ENCODE results near the gene NINJ2. TPM values are rescaled to one million over a fixed set of nuclear protein-coding genes. Genes with fewer than 3 reads are reported as not detected.

NINJ2 gene
- total and polyA plus RNA-seq, 10 of the 15 experiments (the other 5 are each of a cell fraction or from before 2014, with no cell fraction given), result 8.9 to 51.6 (median 21.3) TPM

DNA sequence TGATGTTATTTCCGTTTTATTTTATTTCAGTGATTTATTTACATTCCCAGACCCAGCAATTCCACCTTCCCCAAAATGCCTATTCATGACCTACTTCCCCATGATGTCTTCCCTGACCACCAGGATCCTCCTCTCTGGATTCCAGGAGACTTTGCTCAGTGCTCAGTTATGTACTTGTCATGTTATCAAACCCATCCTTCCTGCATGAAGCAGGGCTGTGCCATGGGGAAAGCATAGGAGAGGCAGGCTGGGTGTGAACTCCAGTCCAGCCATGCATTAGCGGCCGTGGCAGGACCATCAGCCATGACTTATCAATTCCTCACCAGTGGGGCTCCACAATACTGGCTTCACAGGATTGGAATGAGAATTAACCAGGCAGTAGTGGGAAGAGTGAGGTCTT lies 145.7 kb downstream of the NINJ2 start (continued):
- TF ChIP-seq RAD51 (IDR thresholded peaks at IDR 0.05) (no peak), ETV6 (conservative IDR thresholded peaks at IDR 0.05 in 1 of 2, IDR thresholded peaks at IDR 0.05 in 1 of 2; ENCODE audit: borderline replicate concordance in 1 of 2, low read depth in 1 of 2) (no peak)

Small RNA genes within 50 kb of the gene (small RNA-seq; reads per million reads assigned to genes)
- gene RNU7-103P, result not detected

Other genes with a start within 250 kb of the NINJ2 start
- 3.1 and 3.6 TPM in 2 replicates for gene B4GALNT3, start 203.5 kb downstream of the NINJ2 start, total RNA-seq (2014; rRNA removed)
- gene B4GALNT3, start 203.5 kb downstream of the NINJ2 start, total RNA-seq (2014; rRNA removed; fragmentation: Illumina TruSeq; extraction: Trizol), result 2.3 and 2.7 TPM in 2 replicates
- 3.1 and 3.8 TPM in 2 replicates for gene B4GALNT3, start 203.5 kb downstream of the NINJ2 start, total RNA-seq (2021)
- gene B4GALNT3, start 203.5 kb downstream of the NINJ2 start, polyA plus RNA-seq (2011; rRNA removed), result 0.01 TPM in 1 of 2 replicates, not detected in the other
- 0.57 and 1.8 TPM in 2 replicates for gene B4GALNT3, start 203.5 kb downstream of the NINJ2 start, polyA plus RNA-seq (2014; fragmentation: Illumina TruSeq; extraction: Trizol)
- gene B4GALNT3, start 203.5 kb downstream of the NINJ2 start, polyA plus RNA-seq (2014; fragmentation: Nextera tagmentation; extraction: Ambion mirVana), result under 1 TPM; 0.05 to 0.26 TPM
- gene B4GALNT3, start 203.5 kb downstream of the NINJ2 start, polyA plus RNA-seq (2014; rRNA removed), result 2.2 and 2.8 TPM in 2 replicates
- 1 to 10 TPM; 3.8 to 4.2 TPM for gene B4GALNT3, start 203.5 kb downstream of the NINJ2 start, polyA plus RNA-seq (2016; fragmentation: Nextera tagmentation; extraction: Ambion mirVana)
- gene WNK1, start 89.1 kb upstream of the NINJ2 start, total RNA-seq (2014; rRNA removed), result 62.5 and 68.7 TPM in 2 replicates
- 82.2 and 95.0 TPM in 2 replicates for gene WNK1, start 89.1 kb upstream of the NINJ2 start, total RNA-seq (2014; rRNA removed; fragmentation: Illumina TruSeq; extraction: Trizol)
- 151 and 162 TPM in 2 replicates for gene WNK1, start 89.1 kb upstream of the NINJ2 start, total RNA-seq (2021)
- gene WNK1, start 89.1 kb upstream of the NINJ2 start, polyA plus RNA-seq (2011; rRNA removed), result 69.4 and 112 TPM in 2 replicates
- gene WNK1, start 89.1 kb upstream of the NINJ2 start, polyA plus RNA-seq (2014; fragmentation: Illumina TruSeq; extraction: Trizol), result 142 and 143 TPM in 2 replicates
- 10 to 100 TPM in 1 of 2 experiments, 1 to 10 TPM in 1; 9.6 to 23.8 TPM for gene WNK1, start 89.1 kb upstream of the NINJ2 start, polyA plus RNA-seq (2014; fragmentation: Nextera tagmentation; extraction: Ambion mirVana)
- gene WNK1, start 89.1 kb upstream of the NINJ2 start, polyA plus RNA-seq (2014; rRNA removed), result 92.4 and 96.0 TPM in 2 replicates
- gene WNK1, start 89.1 kb upstream of the NINJ2 start, polyA plus RNA-seq (2016; fragmentation: Nextera tagmentation; extraction: Ambion mirVana), result 10 to 100 TPM; 56.4 to 90.9 TPM

All from GM12878 (cell line).